Tibial nerve (tissue), 4 donors: Measurements from ENCODE around the gene LAMTOR4.

Experiments used
- CTCF ChIP-seq, 5 experiments: fragments of 200-600 bp in 3 of 5; fragments of 450-650 bp in 2 of 5; sonication (generic) in 3 of 5; IDR thresholded peaks; one replicate each; pipeline ENCODE4 v1.5.1; 2016 to 2019; ENCODE audit warnings: antibody characterized with exemption in 5 of 5, mild to moderate bottlenecking in 3 of 5, moderate library complexity in 2 of 5
- EP300 ChIP-seq, 2 donors: sonication (generic); formaldehyde crosslinking; IDR thresholded peaks; one replicate each; pipeline ENCODE4 v1.6.1; 2017; ENCODE audit warnings: antibody characterized with exemption in 2 of 2, mild to moderate bottlenecking in 1 of 2
- POLR2A ChIP-seq, 2 donors: fragments of 450-650 bp; IDR thresholded peaks; one replicate each; pipeline ENCODE4 v1.6.1; 2017; ENCODE audit warnings: antibody characterized with exemption in 2 of 2, mild to moderate bottlenecking in 2 of 2, moderate library complexity in 2 of 2

- TF ChIP-seq CTCF (IDR thresholded peaks at IDR 0.05) (no peak), POLR2A (IDR thresholded peaks at IDR 0.05) (no peak), EP300 (IDR thresholded peaks at IDR 0.05) (no peak)
These were observed 37.6 kb upstream of the LAMTOR4 start for GRCh38 chr7:100111156-100111555.
